Smooth muscle cell (in vitro differentiated cells): ENCODE data around the gene KLF6. TPM values are rescaled to one million over a fixed set of nuclear protein-coding genes. Genes with fewer than 3 reads are reported as not detected.

Experiments used
- DNase-seq: peaks from one replicate; lab custom pipeline; 2025; ENCODE audit not compliant: unreplicated experiment; lab: John Stamatoyannopoulos, UW
- H2AFZ ChIP-seq: fragments of 200-600 bp; sonication (generic); 2 replicates; pipeline ENCODE4 v1.6.0; 2016; ENCODE audit warnings: antibody characterized with exemption, low read depth, mild to moderate bottlenecking
- H3F3A ChIP-seq: fragments of 200-600 bp; sonication (generic); 2 replicates; pipeline ENCODE4 v1.6.0; 2017; ENCODE audit warnings: antibody characterized with exemption, low read depth
- H3K27ac ChIP-seq: fragments of 200-600 bp; sonication (generic); 2 replicates; pipeline ENCODE4 v1.5.1; 2016; ENCODE audit warnings: low read depth, mild to moderate bottlenecking
- H3K27me3 ChIP-seq: fragments of 200-600 bp; sonication (generic); 2 replicates; pipeline ENCODE4 v1.6.1; 2016; ENCODE audit warnings: low read depth, mild to moderate bottlenecking
- H3K36me3 ChIP-seq: fragments of 200-600 bp; sonication (generic); 2 replicates; pipeline ENCODE4 v1.5.1; 2016; ENCODE audit warnings: low read depth
- H3K4me1 ChIP-seq: fragments of 200-600 bp; sonication (generic); 2 replicates; pipeline ENCODE4 v1.5.1; 2016; ENCODE audit warnings: low read depth
- H3K4me2 ChIP-seq: fragments of 200-600 bp; sonication (generic); 2 replicates; pipeline ENCODE4 v1.6.0; 2016; ENCODE audit warnings: mild to moderate bottlenecking
- H3K4me3 ChIP-seq: fragments of 200-600 bp; sonication (generic); 2 replicates; pipeline ENCODE4 v1.5.1; 2016; ENCODE audit warnings: mild to moderate bottlenecking
- H3K79me2 ChIP-seq: fragments of 200-600 bp; sonication (generic); 2 replicates; pipeline ENCODE4 v1.6.0; 2016; ENCODE audit warnings: low read depth, mild to moderate bottlenecking
- H3K9ac ChIP-seq: fragments of 200-600 bp; sonication (generic); 2 replicates; pipeline ENCODE4 v1.6.0; 2016; ENCODE audit warnings: low read depth
- H3K9me3 ChIP-seq: fragments of 200-600 bp; sonication (generic); replicated peaks from 2 replicates; pipeline ENCODE4 v1.5.1; 2016; ENCODE audit warnings: low read depth
- H4K20me1 ChIP-seq: fragments of 200-600 bp; sonication (generic); 2 replicates; pipeline ENCODE4 v1.6.0; 2016; ENCODE audit warnings: low read depth
- WGBS: methylation state at CpG from one replicate; pipeline ENCODE4 v1.1.7; 2016; ENCODE audit warnings: low lambda C conversion rate; 5-methylcytosine and 5-hydroxymethylcytosine counted together
- polyA plus RNA-seq: library from polyadenylated mRNA; unstranded; fragments of >200 nt; fragmentation: Nextera tagmentation; extraction: Ambion mirVana; gene quantifications from 2 replicates; pipeline ENCODE4 v1.2.1, GENCODE V29; 2016
- total RNA-seq: library from RNA; depleted of rRNA; stranded (reverse); fragments of >200 nt; gene quantifications from 2 replicates; pipeline ENCODE4 v1.2.3, GENCODE V29; 2014
- TF ChIP-seq, protein P1 (sequence below): fragments of 200-600 bp; sonication (generic); IDR thresholded peaks from 2 replicates; pipeline ENCODE4 v1.5.1; 2017; ENCODE audit warnings: borderline replicate concordance, mild to moderate bottlenecking, antibody characterized with exemption; ENCODE audit not compliant: insufficient read depth, poor library complexity, severe bottlenecking

KLF6 gene
- total and polyA plus RNA-seq, 2 experiments from 2014 or later, result 198 to 519 TPM

DNA sequence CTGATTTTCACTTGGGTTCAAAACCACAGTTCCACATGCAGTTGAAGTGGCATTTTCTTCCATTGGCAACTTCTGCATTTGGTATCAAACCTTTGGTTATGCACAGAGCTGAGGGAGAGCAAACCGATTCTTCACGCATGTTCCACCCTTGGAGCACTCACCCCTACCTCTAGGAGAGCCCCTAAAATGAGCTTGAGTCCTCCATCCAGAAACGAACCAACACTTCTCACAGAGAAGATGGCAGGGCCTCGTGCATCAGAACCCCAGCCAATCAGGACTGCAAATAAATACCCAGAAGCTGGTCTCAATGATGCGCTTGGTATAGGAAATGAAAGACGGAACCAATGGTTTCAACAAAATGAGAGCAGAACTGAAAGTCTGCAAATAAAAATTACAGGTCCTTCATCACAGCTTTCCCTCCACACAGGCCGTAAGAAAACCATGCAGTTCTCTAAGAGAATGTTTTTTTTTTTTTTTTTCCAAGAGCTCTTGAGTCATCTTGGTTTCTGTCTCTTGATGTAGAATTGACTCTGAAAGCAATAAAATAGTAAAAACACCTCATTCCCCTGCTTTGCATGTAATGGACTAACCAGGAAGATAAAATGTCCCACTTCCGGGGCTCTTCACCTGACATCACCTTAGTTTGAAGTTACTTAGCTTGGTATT is 23.9 kb downstream of the KLF6 start:
- peak overlapping the region; percentile 49 for H3K27ac ChIP-seq
- H3K9me3 ChIP-seq, result no peaks in the 10 kb centered on the region
- H2AFZ ChIP-seq, result no peak overlapping the region
- no peak overlapping the region for H3K4me3 ChIP-seq
- H3K27me3 ChIP-seq, result no peaks in the 10 kb centered on the region
- peak overlapping the region; percentile 25 for H3K4me2 ChIP-seq
- DNase-seq, result no peak
- TF ChIP-seq, protein P1, sequence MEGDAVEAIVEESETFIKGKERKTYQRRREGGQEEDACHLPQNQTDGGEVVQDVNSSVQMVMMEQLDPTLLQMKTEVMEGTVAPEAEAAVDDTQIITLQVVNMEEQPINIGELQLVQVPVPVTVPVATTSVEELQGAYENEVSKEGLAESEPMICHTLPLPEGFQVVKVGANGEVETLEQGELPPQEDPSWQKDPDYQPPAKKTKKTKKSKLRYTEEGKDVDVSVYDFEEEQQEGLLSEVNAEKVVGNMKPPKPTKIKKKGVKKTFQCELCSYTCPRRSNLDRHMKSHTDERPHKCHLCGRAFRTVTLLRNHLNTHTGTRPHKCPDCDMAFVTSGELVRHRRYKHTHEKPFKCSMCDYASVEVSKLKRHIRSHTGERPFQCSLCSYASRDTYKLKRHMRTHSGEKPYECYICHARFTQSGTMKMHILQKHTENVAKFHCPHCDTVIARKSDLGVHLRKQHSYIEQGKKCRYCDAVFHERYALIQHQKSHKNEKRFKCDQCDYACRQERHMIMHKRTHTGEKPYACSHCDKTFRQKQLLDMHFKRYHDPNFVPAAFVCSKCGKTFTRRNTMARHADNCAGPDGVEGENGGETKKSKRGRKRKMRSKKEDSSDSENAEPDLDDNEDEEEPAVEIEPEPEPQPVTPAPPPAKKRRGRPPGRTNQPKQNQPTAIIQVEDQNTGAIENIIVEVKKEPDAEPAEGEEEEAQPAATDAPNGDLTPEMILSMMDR, result no peak
- no peaks in the 10 kb centered on the region for H3K79me2 ChIP-seq
- H3K36me3 ChIP-seq, result no peaks in the 10 kb centered on the region
- no peak overlapping the region for H3K9ac ChIP-seq
- H3K4me1 ChIP-seq, result peaks cover 7% of the 10 kb centered on the region
- no peaks in the 10 kb centered on the region for H4K20me1 ChIP-seq
- H3F3A ChIP-seq, result peaks cover 11% of the 10 kb centered on the region
- WGBS, result 83% methylated on average over 8 of the region's 8 CpGs

DNA sequence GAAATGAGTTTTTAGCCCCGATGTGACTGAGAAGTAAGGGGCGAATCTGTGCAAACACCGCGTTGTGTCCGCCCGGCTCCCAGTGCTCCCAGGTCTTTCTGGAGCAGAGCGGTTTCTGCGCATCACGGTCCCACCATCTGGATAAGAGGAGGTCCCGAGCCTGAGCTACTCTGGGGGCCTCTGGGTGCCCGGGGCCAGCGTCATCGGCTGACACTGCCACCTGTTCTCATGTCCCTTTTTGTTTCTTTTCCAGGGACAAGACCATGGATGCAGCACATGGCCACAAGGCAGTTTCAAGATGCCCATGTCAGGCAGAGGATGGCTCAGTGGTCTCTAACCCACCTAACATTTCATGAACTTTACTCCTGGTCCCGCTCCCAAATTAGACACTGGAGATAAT is 24.9 kb downstream of the KLF6 start:
- Histone ChIP-seq H3K4me3 (no peak overlapping the region), H3K27me3 (no peaks in the 10 kb centered on the region), H4K20me1 (no peaks in the 10 kb centered on the region), H3K4me1 (peaks cover 14% of the 10 kb centered on the region), H3K4me2 (no peak overlapping the region), H3K27ac (no peak overlapping the region), H3K36me3 (no peaks in the 10 kb centered on the region), H3K9me3 (no peaks in the 10 kb centered on the region), H3K79me2 (no peaks in the 10 kb centered on the region), H3F3A (peaks cover 16% of the 10 kb centered on the region), H2AFZ (no peak overlapping the region), H3K9ac (no peak overlapping the region)
- 95% methylated on average over 14 of the region's 14 CpGs for WGBS
- DNase-seq, result no peak
- TF ChIP-seq, protein P1, result no peak

DNA sequence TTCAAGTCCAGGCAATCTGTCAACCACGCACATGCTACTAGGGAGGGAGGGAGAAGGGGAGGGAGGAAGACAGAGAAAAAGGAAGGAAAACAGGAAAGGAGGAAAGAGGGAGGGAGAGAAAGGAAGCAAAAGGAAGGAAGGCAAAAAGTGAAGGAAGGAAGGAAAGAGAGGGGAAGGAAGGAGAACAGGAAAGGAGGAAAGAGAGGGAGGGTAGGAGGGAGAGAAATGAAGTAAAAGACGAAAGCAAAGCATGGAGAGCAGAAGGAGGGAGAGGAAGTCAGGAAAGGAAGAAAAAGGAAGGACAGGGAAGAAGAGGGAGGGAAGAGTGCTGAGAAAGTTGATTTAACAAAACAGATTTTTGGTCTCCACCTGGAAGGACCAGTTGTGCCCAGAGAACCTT is 25.6 kb downstream of the KLF6 start:
- Histone ChIP-seq H3K27me3 (no peaks in the 10 kb centered on the region), H4K20me1 (no peaks in the 10 kb centered on the region), H3K79me2 (no peaks in the 10 kb centered on the region), H3K4me2 (no peak overlapping the region), H3K9ac (no peak overlapping the region), H2AFZ (no peak overlapping the region), H3K27ac (no peak overlapping the region), H3K4me3 (no peak overlapping the region), H3F3A (peaks cover 18% of the 10 kb centered on the region), H3K4me1 (peaks cover 14% of the 10 kb centered on the region), H3K9me3 (no peaks in the 10 kb centered on the region), H3K36me3 (no peaks in the 10 kb centered on the region)
- TF ChIP-seq, protein P1, result no peak
- no peak for DNase-seq
- WGBS, result 90% methylated on average over 2 of the region's 2 CpGs

DNA sequence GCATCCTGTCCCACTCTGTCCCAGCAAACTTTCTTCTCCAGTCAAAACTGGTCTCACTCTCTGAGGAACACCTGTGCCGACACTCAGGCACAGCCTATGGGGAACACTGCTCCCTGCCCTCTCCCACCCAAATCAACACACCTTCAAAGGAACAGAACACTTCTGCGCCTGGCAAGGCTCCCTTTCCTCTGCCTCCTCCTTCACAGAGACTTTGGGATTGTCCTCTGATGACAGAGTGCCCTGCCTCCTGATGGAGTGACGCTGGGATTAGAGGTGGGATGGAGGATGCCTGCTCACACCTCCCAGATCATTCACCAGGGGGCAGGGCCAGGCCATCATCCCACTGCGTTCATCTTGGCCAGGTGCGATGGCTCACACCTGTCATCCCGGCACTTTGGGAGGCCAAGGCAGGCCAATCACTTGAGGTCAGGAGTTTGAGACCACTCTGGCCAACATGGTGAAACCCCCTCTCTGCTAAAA is 26.5 kb downstream of the KLF6 start:
- Histone ChIP-seq H3K9ac (peak overlapping the region; percentile 23), H4K20me1 (no peaks in the 10 kb centered on the region), H3K4me2 (no peak overlapping the region), H3K4me1 (peaks cover 14% of the 10 kb centered on the region), H3F3A (peaks cover 18% of the 10 kb centered on the region), H3K36me3 (no peaks in the 10 kb centered on the region), H3K27me3 (no peaks in the 10 kb centered on the region), H3K79me2 (no peaks in the 10 kb centered on the region), H3K27ac (peak overlapping the region; percentile 75), H3K9me3 (no peaks in the 10 kb centered on the region), H2AFZ (no peak overlapping the region), H3K4me3 (no peak overlapping the region)
- TF ChIP-seq, protein P1, result no peak
- DNase-seq, result no peak
- WGBS, result 93% methylated on average over 6 of the region's 6 CpGs
